ENCODE data around the gene UPK1B. TPM values are rescaled to one million over a fixed set of nuclear protein-coding genes. Genes with fewer than 3 reads are reported as not detected.

The UPK1B gene
- total RNA-seq, 2 donors from 2014 or later: 1.8 TPM; not detected in 1

- DNase-seq (ENCODE audit: low spot score): no peak
Observed at GRCh38 chr3:119243712-119244111, 70.3 kb downstream of the UPK1B start.

GRCh38 chr3:119245778-119246177, 72.4 kb downstream of the UPK1B start:
- Histone ChIP-seq H3K27ac (no peak overlapping the region), H3K9me3 (peaks cover 7% of the 10 kb centered on the region), H3K4me3 (no peak overlapping the region), H3K27me3 (replicated peaks; ENCODE audit: insufficient read depth) (no peaks in the 10 kb centered on the region), H3K36me3 (no peaks in the 10 kb centered on the region), H3K4me1 (ENCODE audit: control insufficient read depth in 1 of 2, low read depth in 2 of 2) (peaks cover 4 to 7% of the 10 kb centered on the region in 2 donors)
- DNase-seq (ENCODE audit: low spot score) (no peak), ATAC-seq (ENCODE audit: insufficient number of reproducible peaks, low FRiP score, low read depth) (no peak)
- TF ChIP-seq CTCF (IDR thresholded peaks at IDR 0.05): no peak

More at GRCh38 chr3:119243712-119244111, 70.3 kb downstream of the UPK1B start:
- no peak for ATAC-seq (ENCODE audit: insufficient number of reproducible peaks, low FRiP score, low read depth)
- Histone ChIP-seq H3K27me3 (replicated peaks; ENCODE audit: insufficient read depth) (no peaks in the 10 kb centered on the region), H3K4me1 (ENCODE audit: control insufficient read depth in 1 of 2, low read depth in 2 of 2) (peaks cover 7 to 16% of the 10 kb centered on the region in 2 donors), H3K27ac (no peak overlapping the region), H3K36me3 (no peaks in the 10 kb centered on the region), H3K4me3 (no peak overlapping the region), H3K9me3 (peaks cover 6% of the 10 kb centered on the region)
- no peak for TF ChIP-seq CTCF (IDR thresholded peaks at IDR 0.05)

Other genes with a start within 250 kb of the UPK1B start
- under 1 TPM in 1 of 2 donors, not detected in 1; 0.71 TPM for gene IGSF11, start 138.8 kb upstream of the UPK1B start, total RNA-seq
- not detected for gene TEX55, start 27.4 kb upstream of the UPK1B start, total RNA-seq
- 10 to 100 TPM; 17.1 to 19.6 TPM for gene B4GALT4, start 67.3 kb downstream of the UPK1B start, total RNA-seq
- gene ARHGAP31, start 120.8 kb downstream of the UPK1B start, total RNA-seq: 10 to 100 TPM; 20.8 to 33.6 TPM